Endothelial cell of umbilical vein (primary cell): Measurements from ENCODE around the gene TFF2. TPM values are rescaled to one million over a fixed set of nuclear protein-coding genes. Genes with fewer than 3 reads are reported as not detected.

ENCODE experiments used
- BruUV-seq: library from RNA; stranded (reverse); fragments of 400-500 nt; replicated peaks from 2 replicates; lab custom pipeline; 2021; lab: Mats Ljungman, UMichigan
- CTCF ChIA-PET: fragments of 300-600, 350-600 bp; sonication (Branson Sonifier 250); formaldehyde crosslinking; loops from one replicate; lab custom pipeline; 2021; ENCODE audit warnings: antibody characterized with exemption, inconsistent platforms; lab: Charles Lee
- POLR2A ChIA-PET: fragments of 300-600, 350-600 bp; sonication (Branson Sonifier 250); formaldehyde crosslinking; loops from one replicate; lab custom pipeline; 2021; ENCODE audit warnings: antibody characterized with exemption, inconsistent platforms; lab: Charles Lee
- DNase-seq: peaks from one replicate; pipeline ENCODE4 v3.0.0-alpha.2; 2011; ENCODE audit warnings: low read depth, low spot score
- FAIRE-seq: peaks from 2 replicates; lab custom pipeline; 2011; peaks lifted over from hg19 to GRCh38; lab: Jason Lieb, UNC
- H2AFZ ChIP-seq: 2 replicates; pipeline ENCODE4 v1.6.0; 2012; ENCODE audit warnings: low read depth, low read length, control low read depth, inconsistent platforms
- H3K27ac ChIP-seq: 2 replicates; pipeline ENCODE4 v1.5.1; 2011; ENCODE audit warnings: low read depth, mild to moderate bottlenecking, control low read depth, low read length, moderate library complexity; ENCODE audit not compliant: insufficient read depth
- H3K27me3 ChIP-seq, 2 experiments: 2 replicates each; pipeline versions ENCODE4 v1.6.0 to v1.6.1; 2011; ENCODE audit warnings: low read length in 2 of 2, mixed read lengths in 1 of 2; ENCODE audit not compliant: control insufficient read depth in 2 of 2, insufficient read depth in 2 of 2
- H3K36me3 ChIP-seq, 2 experiments: 2 replicates in 1 of 2; 3 replicates in 1 of 2; pipeline ENCODE4 v1.5.1; 2011; ENCODE audit warnings: low read length in 2 of 2, mild to moderate bottlenecking in 1 of 2, moderate library complexity in 1 of 2; ENCODE audit not compliant: control insufficient read depth in 2 of 2, insufficient read depth in 2 of 2; ENCODE audit errors: extremely low read depth in 1 of 2
- H3K4me1 ChIP-seq: 3 replicates; pipeline ENCODE4 v1.5.1; 2011; ENCODE audit warnings: mild to moderate bottlenecking, low read length; ENCODE audit not compliant: control insufficient read depth, insufficient read depth; ENCODE audit errors: extremely low read depth
- H3K4me2 ChIP-seq: 2 replicates; pipeline ENCODE4 v1.6.1; 2011; ENCODE audit warnings: low read length, control low read depth, mixed read lengths; ENCODE audit not compliant: insufficient read depth
- H3K4me3 ChIP-seq, 3 experiments: fragments of 200-600 bp in 1 of 3; sonication (generic), shearing (Covaris generic) in 1 of 3; replicated peaks in 1 of 3; 2 replicates each; pipeline ENCODE4 v1.5.1; 2011 to 2016; ENCODE audit warnings: control low read depth in 3 of 3, low read length in 3 of 3, mild to moderate bottlenecking in 2 of 3, inconsistent platforms in 1 of 3, low read depth in 1 of 3, moderate library complexity in 1 of 3; ENCODE audit not compliant: insufficient read depth in 1 of 3
- H3K79me2 ChIP-seq: 2 replicates; pipeline ENCODE4 v1.6.0; 2012; ENCODE audit warnings: low read length, inconsistent platforms; ENCODE audit not compliant: control insufficient read depth, insufficient read depth
- H3K9ac ChIP-seq: replicated peaks from 2 replicates; pipeline ENCODE3; 2011; ENCODE audit warnings: low read length, control low read depth; ENCODE audit not compliant: insufficient read depth; ENCODE audit errors: extremely low read depth
- H3K9me1 ChIP-seq: replicated peaks from 3 replicates; pipeline ENCODE4 v1.6.0; 2011; ENCODE audit warnings: mild to moderate bottlenecking, low read length; ENCODE audit not compliant: control insufficient read depth, insufficient read depth; ENCODE audit errors: extremely low read depth
- H3K9me3 ChIP-seq: replicated peaks from 2 replicates; pipeline ENCODE4 v1.5.1; 2012; ENCODE audit warnings: low read length, inconsistent platforms; ENCODE audit not compliant: control insufficient read depth, insufficient read depth
- H4K20me1 ChIP-seq: replicated peaks from 2 replicates; pipeline ENCODE3; 2011; ENCODE audit warnings: mild to moderate bottlenecking, low read length; ENCODE audit not compliant: control insufficient read depth, insufficient read depth; ENCODE audit errors: extremely low read depth
- EZH2 ChIP-seq: IDR thresholded peaks from 2 replicates; pipeline ENCODE4 v1.6.1; 2012; ENCODE audit warnings: borderline replicate concordance, low read depth, mild to moderate bottlenecking, moderate library complexity, low read length, inconsistent platforms; ENCODE audit not compliant: severe bottlenecking
- FOS ChIP-seq: IDR thresholded peaks from 2 replicates; pipeline ENCODE4 v1.6.1; 2011; ENCODE audit warnings: mild to moderate bottlenecking, low read length, moderate library complexity, borderline replicate concordance; ENCODE audit not compliant: insufficient read depth
- GATA2 ChIP-seq: IDR thresholded peaks from 2 replicates; pipeline ENCODE4 v1.7.0; 2011; ENCODE audit warnings: low read depth, mild to moderate bottlenecking, moderate library complexity, mixed read lengths, low read length; ENCODE audit not compliant: insufficient read length, insufficient read depth
- JUN ChIP-seq: IDR thresholded peaks from 2 replicates; pipeline ENCODE4 v1.6.1; 2011; ENCODE audit warnings: borderline replicate concordance, low read depth; ENCODE audit not compliant: insufficient read length, insufficient read depth
- MYC ChIP-seq: IDR thresholded peaks from one replicate; pipeline ENCODE4 v1.6.1; 2011; ENCODE audit warnings: mild to moderate bottlenecking, low read depth, low read length
- POLR2A ChIP-seq: IDR thresholded peaks from 2 replicates; pipeline ENCODE4 v1.6.1; 2012; ENCODE audit warnings: low read depth, mild to moderate bottlenecking, control low read depth, low read length
- POLR2AphosphoS5 ChIP-seq: IDR thresholded peaks from 2 replicates; pipeline ENCODE4 v1.6.1; 2012; ENCODE audit warnings: low read depth, mild to moderate bottlenecking, control low read depth, low read length, moderate library complexity; ENCODE audit not compliant: insufficient read depth
- dilution Hi-C: fragments of 300-500 bp; cut with MboI; formaldehyde crosslinking; loops from one replicate; pipeline ENCODE4 v1.15.0; 2019; ENCODE audit warnings: low sequenced_read_pairs; ENCODE audit not compliant: extremely low pct_ligation_motif_present
- intact Hi-C: fragments of 100-400 bp; cut with micrococcal nuclease; formaldehyde crosslinking; loops from one replicate; pipeline ENCODE4 v1.10.0; 2022
- polyA plus RNA-seq, 4 experiments: library from polyadenylated mRNA; depleted of rRNA in 3 of 4; stranded (reverse) in 3 of 4; unstranded in 1 of 4; fragments of >200 nt; gene quantifications; 2 replicates each; pipeline versions ENCODE4 v1.2.1 to v1.2.3, GENCODE V29; 2011 to 2012; ENCODE audit warnings: missing spikeins in 1 of 4
- total RNA-seq: library from RNA; stranded (reverse); gene quantifications from 2 replicates; pipeline ENCODE4 v1.2.3, GENCODE V29; 2021
- TF ChIP-seq, protein P1 (sequence below), 2 donors: IDR thresholded peaks; 1 replicate in 1 of 2; 2 replicates in 1 of 2; pipeline ENCODE4 v1.5.1; 2011; ENCODE audit warnings: low read length in 2 of 2, mild to moderate bottlenecking in 2 of 2, moderate library complexity in 2 of 2, control low read depth in 1 of 2, inconsistent platforms in 1 of 2, low read depth in 1 of 2; ENCODE audit not compliant: insufficient read depth in 1 of 2; ENCODE audit errors: extremely low read depth in 1 of 2
- TF ChIP-seq, protein P2 (sequence below): IDR thresholded peaks from 2 replicates; pipeline ENCODE4 v1.6.1; 2011; ENCODE audit not compliant: insufficient read depth, insufficient read length

The TFF2 gene
- total and polyA plus RNA-seq, 2 donors (not counting 3 experiments of a cell fraction or from before 2014, with no cell fraction given) = not detected

DNA sequence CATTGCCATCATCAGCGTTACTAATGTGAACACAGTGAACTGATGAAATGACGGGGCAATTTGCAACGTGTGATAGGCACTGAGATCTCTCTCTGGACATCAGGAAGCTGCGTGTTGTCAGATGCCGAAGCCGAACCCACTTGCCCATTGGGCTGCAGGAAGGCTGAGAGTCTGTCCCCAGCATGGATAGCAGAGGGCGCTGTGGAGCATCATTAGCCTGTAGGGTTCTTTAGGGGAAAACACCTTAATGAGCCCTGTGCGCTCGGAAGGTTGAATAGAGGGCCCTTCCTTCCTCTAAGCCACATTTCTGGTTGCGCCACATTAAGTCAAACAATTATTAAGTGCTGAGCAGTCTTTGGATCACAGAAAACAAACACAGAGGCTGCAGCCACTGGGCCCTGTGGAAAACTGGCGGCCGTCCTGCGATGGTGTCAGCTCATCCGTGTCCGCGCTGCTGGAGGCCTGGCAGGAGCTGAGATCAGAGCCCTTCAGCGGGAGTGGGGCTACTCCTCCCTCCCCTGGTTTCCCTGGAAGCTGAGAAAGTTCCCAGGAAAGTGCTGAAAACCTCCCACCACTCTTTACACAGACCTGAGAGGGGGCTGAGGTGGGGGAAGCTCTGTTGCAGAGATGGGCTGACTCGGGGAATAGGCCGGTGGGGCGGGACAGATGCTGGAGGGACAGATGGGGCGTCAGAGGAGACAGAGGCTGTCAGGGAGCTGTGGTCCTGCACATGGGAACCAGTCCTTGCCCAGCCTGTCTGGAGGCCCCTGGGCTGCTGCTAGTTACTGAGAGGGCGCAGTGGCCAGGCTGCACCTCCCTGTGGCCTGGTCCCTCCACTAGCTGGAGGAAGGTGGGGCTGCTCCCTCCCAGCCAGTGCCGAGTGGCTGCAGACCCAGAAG is 12.7 kb downstream of the TFF2 start:
- H3K9me1 ChIP-seq = no peaks in the 10 kb centered on the region
- peak overlapping the region; percentile 54 for H2AFZ ChIP-seq
- no peaks in the 10 kb centered on the region for H3K4me1 ChIP-seq
- intact Hi-C loops (loop anchor here (1.0 to 10.0 kb wide), 2 partner anchors 112 to 193 kb away; no protein-coding TSS in a partner anchor), dilution Hi-C loops (no loop called here)
- H4K20me1 ChIP-seq = no peaks in the 10 kb centered on the region
- H3K4me3 ChIP-seq = no peak overlapping the region
- FAIRE-seq (peak; percentile 80), DNase-seq (peak; percentile 53)
- H3K9me3 ChIP-seq = no peaks in the 10 kb centered on the region
- H3K79me2 ChIP-seq = no peaks in the 10 kb centered on the region
- no peak overlapping the region for H3K9ac ChIP-seq
- H3K27ac ChIP-seq = no peak overlapping the region
- CTCF ChIA-PET = interaction anchor here (0.8 to 2.0 kb wide), 15 partner anchors 8 to 479 kb away, joined by 3 to 10 read pairs (median 3); no protein-coding TSS in a partner anchor
- TF ChIP-seq, protein P1, sequence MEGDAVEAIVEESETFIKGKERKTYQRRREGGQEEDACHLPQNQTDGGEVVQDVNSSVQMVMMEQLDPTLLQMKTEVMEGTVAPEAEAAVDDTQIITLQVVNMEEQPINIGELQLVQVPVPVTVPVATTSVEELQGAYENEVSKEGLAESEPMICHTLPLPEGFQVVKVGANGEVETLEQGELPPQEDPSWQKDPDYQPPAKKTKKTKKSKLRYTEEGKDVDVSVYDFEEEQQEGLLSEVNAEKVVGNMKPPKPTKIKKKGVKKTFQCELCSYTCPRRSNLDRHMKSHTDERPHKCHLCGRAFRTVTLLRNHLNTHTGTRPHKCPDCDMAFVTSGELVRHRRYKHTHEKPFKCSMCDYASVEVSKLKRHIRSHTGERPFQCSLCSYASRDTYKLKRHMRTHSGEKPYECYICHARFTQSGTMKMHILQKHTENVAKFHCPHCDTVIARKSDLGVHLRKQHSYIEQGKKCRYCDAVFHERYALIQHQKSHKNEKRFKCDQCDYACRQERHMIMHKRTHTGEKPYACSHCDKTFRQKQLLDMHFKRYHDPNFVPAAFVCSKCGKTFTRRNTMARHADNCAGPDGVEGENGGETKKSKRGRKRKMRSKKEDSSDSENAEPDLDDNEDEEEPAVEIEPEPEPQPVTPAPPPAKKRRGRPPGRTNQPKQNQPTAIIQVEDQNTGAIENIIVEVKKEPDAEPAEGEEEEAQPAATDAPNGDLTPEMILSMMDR (IDR thresholded peaks at IDR 0.05; ENCODE audit: extremely low read depth in 1 of 2, insufficient read depth in 1 of 2, low read depth in 1 of 2, low read length in 2 of 2) = peak; percentile 59 to 62
- no peak for TF ChIP-seq FOS
- H3K36me3 ChIP-seq = no peaks in the 10 kb centered on the region
- H3K27me3 ChIP-seq = peaks cover 10 to 32% of the 10 kb centered on the region in 2 experiments
- BruUV-seq = no TSS peak
- POLR2A ChIA-PET = no interaction called here
- H3K4me2 ChIP-seq = no peak overlapping the region

DNA sequence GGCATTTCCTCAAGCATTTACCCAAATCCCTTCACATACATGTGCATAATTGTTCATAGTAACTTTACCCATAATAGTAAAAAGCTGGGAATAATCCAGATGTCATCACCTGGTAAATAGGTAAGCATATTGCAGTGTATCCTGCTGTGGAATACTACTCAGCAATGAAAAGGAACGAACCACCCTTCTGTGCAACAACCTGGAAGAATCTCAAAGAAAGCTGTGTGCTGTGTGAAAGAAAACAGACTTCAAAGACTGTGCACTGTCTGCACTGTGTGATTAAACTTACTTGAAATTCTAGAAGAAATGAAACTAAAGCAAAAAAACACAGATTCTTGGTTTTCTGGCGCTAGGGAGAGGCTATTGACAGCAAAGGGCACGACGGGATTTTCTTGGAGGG is 13.5 kb downstream of the TFF2 start:
- H3K9ac ChIP-seq = no peak overlapping the region
- dilution Hi-C loops (no loop called here), intact Hi-C loops (loop anchor here (10.0 kb wide), 1 partner anchor 192 kb away; no protein-coding TSS in a partner anchor)
- no peaks in the 10 kb centered on the region for H3K9me3 ChIP-seq
- peaks cover 14 to 35% of the 10 kb centered on the region in 2 experiments for H3K27me3 ChIP-seq
- H3K27ac ChIP-seq = no peak overlapping the region
- no peak overlapping the region for H3K4me3 ChIP-seq
- ChIA-PET POLR2A (no interaction called here), CTCF (interaction anchor here (1.0 to 2.0 kb wide), 8 partner anchors 9 to 480 kb away, joined by 3 to 10 read pairs (median 4); no protein-coding TSS in a partner anchor)
- TF ChIP-seq MYC = no peak
- TF ChIP-seq JUN = no peak
- TF ChIP-seq FOS = no peak
- TF ChIP-seq GATA2 = no peak
- TF ChIP-seq POLR2A = no peak
- TF ChIP-seq, protein P1 (IDR thresholded peaks at IDR 0.05; ENCODE audit: extremely low read depth in 1 of 2, insufficient read depth in 1 of 2, low read depth in 1 of 2, low read length in 2 of 2) = no peak
- TF ChIP-seq, protein P2, sequence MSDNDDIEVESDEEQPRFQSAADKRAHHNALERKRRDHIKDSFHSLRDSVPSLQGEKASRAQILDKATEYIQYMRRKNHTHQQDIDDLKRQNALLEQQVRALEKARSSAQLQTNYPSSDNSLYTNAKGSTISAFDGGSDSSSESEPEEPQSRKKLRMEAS = no peak
- TF ChIP-seq POLR2AphosphoS5 = no peak
- no peak for TF ChIP-seq EZH2
- no peak overlapping the region for H3K4me2 ChIP-seq
- no peak overlapping the region for H2AFZ ChIP-seq
- no peaks in the 10 kb centered on the region for H3K36me3 ChIP-seq
- no peaks in the 10 kb centered on the region for H3K9me1 ChIP-seq
- BruUV-seq = no TSS peak
- FAIRE-seq (no peak), DNase-seq (no peak)
- no peaks in the 10 kb centered on the region for H3K79me2 ChIP-seq
- no peaks in the 10 kb centered on the region for H3K4me1 ChIP-seq
- no peaks in the 10 kb centered on the region for H4K20me1 ChIP-seq
